Liver (tissue), 3 donors: ENCODE measurements around the gene MSN.

Experiments used
- CTCF ChIP-seq: fragments of 150-350 bp; IDR thresholded peaks from 2 replicates; pipeline ENCODE4 v1.5.1; 2017; ENCODE audit warnings: improper control_type of control experiment, low read depth, low read length; ENCODE audit not compliant: missing input control
- EGR1 ChIP-seq, 2 donors: IDR thresholded peaks; 2 replicates each; pipeline ENCODE4 v1.6.1; 2016 to 2018; ENCODE audit warnings: antibody characterized with exemption in 2 of 2, low read depth in 2 of 2
- FOXA1 ChIP-seq: IDR thresholded peaks from 2 replicates; pipeline ENCODE4 v1.6.1; 2016; ENCODE audit warnings: antibody characterized with exemption
- donor health status: healthy.
- donor health status: healthy.

GRCh38 chrX:65688403-65688871, 21.0 kb downstream of the MSN start:
- TF ChIP-seq FOXA1 = no peak
- no peak for TF ChIP-seq CTCF
- TF ChIP-seq EGR1 (IDR thresholded peaks at IDR 0.05; ENCODE audit: low read depth in 2 of 2) = no peak
